ENCODE measurements around the gene L3MBTL4.

- TF ChIP-seq CTCF (IDR thresholded peaks at IDR 0.05; ENCODE audit: poor library complexity) (no peak), EZH2phosphoT487 (IDR thresholded peaks at IDR 0.05; ENCODE audit: low read depth, severe bottlenecking, unreplicated experiment) (no peak), EZH2 (IDR thresholded peaks at IDR 0.05; ENCODE audit: borderline replicate concordance) (no peak)
These were observed 389.9 kb downstream of the L3MBTL4 start for GRCh38 chr18:6024745-6025248.

Measured in hepatocyte (in vitro differentiated cells).